GM12878 (cell line): Measurements from ENCODE around the gene PYGO2. TPM values are rescaled to one million over a fixed set of nuclear protein-coding genes. Genes with fewer than 3 reads are reported as not detected.
"Not testable (repeated sequence)": the region's sequence is repeated elsewhere in the genome, so short reads cannot be mapped to it uniquely, and the experiment has no call there.

ENCODE experiments used
- ATAC-seq: fragments of 200-7000 bp; cut with Tn5 transposase; 3 replicates; pipeline ENCODE4 v1.9.1; 2020; ENCODE audit warnings: mild to moderate bottlenecking, moderate library complexity
- BruUV-seq: library from RNA; stranded (reverse); fragments of 400-500 nt; replicated peaks from 2 replicates; lab custom pipeline; 2021; lab: Mats Ljungman, UMichigan
- CTCF ChIA-PET: fragments of 300-600 bp; sonication (Branson Sonifier 250); formaldehyde crosslinking; extraction: SDS; loops from one replicate; lab custom pipeline; 2021; ENCODE audit warnings: inconsistent platforms; lab: Yijun Ruan, JAX
- POLR2A ChIA-PET: fragments of 350-600 bp; formaldehyde crosslinking; extraction: SDS; loops from one replicate; lab custom pipeline; 2021; ENCODE audit warnings: inconsistent platforms; lab: Charles Lee
- RAD21 ChIA-PET: fragments of 300-600 bp; sonication (Branson Sonifier 250); formaldehyde crosslinking; loops from one replicate; lab custom pipeline; 2023; ENCODE audit warnings: antibody characterized with exemption; ENCODE audit not compliant: unreplicated experiment; lab: Charles Lee
- SMC1A ChIA-PET: fragments of 300-600 bp; sonication (Branson Sonifier 250); formaldehyde crosslinking; loops from one replicate; lab custom pipeline; 2023; ENCODE audit not compliant: unreplicated experiment, uncharacterized antibody; lab: Charles Lee
- DNase-seq: peaks from one replicate; pipeline ENCODE4 v3.0.0-alpha.2; 2011; ENCODE audit warnings: low read depth, low spot score
- FAIRE-seq: peaks from 3 replicates; lab custom pipeline; 2011; peaks lifted over from hg19 to GRCh38; lab: Jason Lieb, UNC
- H2AFZ ChIP-seq: 2 replicates; pipeline ENCODE4 v1.6.0; 2011; ENCODE audit warnings: low read depth, low read length, control low read depth; ENCODE audit not compliant: control insufficient read depth
- H3K27ac ChIP-seq: 2 replicates; pipeline ENCODE4 v1.5.1; 2011; ENCODE audit warnings: control low read depth; ENCODE audit not compliant: control insufficient read depth, insufficient read depth
- H3K27me3 ChIP-seq, 2 experiments: replicated peaks in 1 of 2; 2 replicates each; pipeline versions ENCODE4 v1.6.0 to v1.6.1; 2011; ENCODE audit warnings: low read length in 1 of 2; ENCODE audit not compliant: control insufficient read depth in 2 of 2, insufficient read depth in 2 of 2
- H3K36me3 ChIP-seq, 2 experiments: 2 replicates each; pipeline ENCODE4 v1.5.1; 2011; ENCODE audit warnings: low read length in 1 of 2; ENCODE audit not compliant: control insufficient read depth in 2 of 2, insufficient read depth in 2 of 2
- H3K4me1 ChIP-seq: 2 replicates; pipeline ENCODE4 v1.6.1; 2011; ENCODE audit warnings: mild to moderate bottlenecking, low read length, moderate library complexity, mixed read lengths; ENCODE audit not compliant: control insufficient read depth, insufficient read depth
- H3K4me2 ChIP-seq: 2 replicates; pipeline ENCODE4 v1.6.0; 2011; ENCODE audit warnings: control low read depth; ENCODE audit not compliant: control insufficient read depth, insufficient read depth
- H3K4me3 ChIP-seq: fragments of 200-600 bp; sonication (generic); 2 replicates; pipeline ENCODE4 v1.5.1; 2016
- H3K79me2 ChIP-seq: 2 replicates; pipeline ENCODE4 v1.6.0; 2011; ENCODE audit warnings: low read length; ENCODE audit not compliant: control insufficient read depth, insufficient read depth
- H3K9ac ChIP-seq: 2 replicates; pipeline ENCODE4 v1.8.0; 2011; ENCODE audit warnings: low read length, control low read depth, mixed read lengths; ENCODE audit not compliant: control insufficient read depth, insufficient read depth
- H3K9me3 ChIP-seq: replicated peaks from 3 replicates; pipeline ENCODE4 v1.5.1; 2011; ENCODE audit warnings: mild to moderate bottlenecking, low read length; ENCODE audit not compliant: control insufficient read depth, insufficient read depth
- H4K20me1 ChIP-seq: 2 replicates; pipeline ENCODE4 v1.6.0; 2011; ENCODE audit not compliant: control insufficient read depth, insufficient read depth
- BACH1 ChIP-seq: fragments of 450-650 bp; IDR thresholded peaks from 2 replicates; pipeline ENCODE4 v1.6.1; 2017; ENCODE audit warnings: mild to moderate bottlenecking, borderline replicate concordance
- BMI1 ChIP-seq: fragments of 450-650 bp; IDR thresholded peaks from 2 replicates; pipeline ENCODE4 v1.6.1; 2016; ENCODE audit warnings: mild to moderate bottlenecking, moderate library complexity, borderline replicate concordance
- CREM ChIP-seq: IDR thresholded peaks from 2 replicates; pipeline ENCODE4 v1.6.1; 2014; ENCODE audit warnings: antibody characterized with exemption, low read depth
- MTA2 ChIP-seq: fragments of 450-650 bp; IDR thresholded peaks from 2 replicates; pipeline ENCODE4 v1.6.1; 2016; ENCODE audit warnings: low read depth, mild to moderate bottlenecking, moderate library complexity
- SMAD5 ChIP-seq: IDR thresholded peaks from 2 replicates; pipeline ENCODE4 v1.6.1; 2016; ENCODE audit warnings: antibody characterized with exemption, low read depth
- TAF1 ChIP-seq: IDR thresholded peaks from 2 replicates; pipeline ENCODE4 v1.6.1; 2011; ENCODE audit warnings: mild to moderate bottlenecking, low read depth, low read length, borderline replicate concordance
- TCF3 ChIP-seq: IDR thresholded peaks from 2 replicates; pipeline ENCODE4 v1.6.1; 2012; ENCODE audit warnings: low read depth, mild to moderate bottlenecking, low read length, borderline replicate concordance; ENCODE audit not compliant: insufficient read depth
- YBX1 ChIP-seq: fragments of 450-650 bp; IDR thresholded peaks from 2 replicates; pipeline ENCODE4 v1.6.1; 2016; ENCODE audit warnings: antibody characterized with exemption
- WGBS: methylation state at CpG from one replicate; pipeline ENCODE4 v1.1.6; 2016; ENCODE audit warnings: low lambda C conversion rate; ENCODE audit not compliant: insufficient replicate concordance, insufficient coverage; ENCODE audit errors: missing lambda C conversion rate; 5-methylcytosine and 5-hydroxymethylcytosine counted together
- in situ Hi-C: fragments of 300-500 bp; cut with MboI; formaldehyde crosslinking; loops from 9 replicates; pipeline ENCODE4 v1.14.3; 2018; ENCODE audit warnings: mixed read lengths
- intact Hi-C: fragments of 100-400 bp; cut with micrococcal nuclease; formaldehyde crosslinking; loops from one replicate; pipeline ENCODE4 v1.14.2; 2022; ENCODE audit not compliant: unreplicated experiment
- polyA plus RNA-seq, 11 experiments: library from polyadenylated mRNA; depleted of rRNA in 4 of 11; unstranded in 6 of 11; stranded (reverse) in 5 of 11; fragments of >200 nt; fragmentation: Nextera tagmentation in 4 of 11; fragmentation: Illumina TruSeq in 1 of 11; extraction: Ambion mirVana in 4 of 11; extraction: Trizol in 1 of 11; gene quantifications; 1 replicate in 1 of 11; 2 replicates in 10 of 11; pipeline versions ENCODE4 v1.2.1 to v1.2.3, GENCODE V29; 2011 to 2016; ENCODE audit warnings: inconsistent platforms in 2 of 11, missing spikeins in 2 of 11, low read depth in 1 of 11
- total RNA-seq, 4 experiments: library from RNA; depleted of rRNA in 3 of 4; stranded (reverse); fragments of >200 nt in 3 of 4; fragmentation: Illumina TruSeq in 1 of 4; extraction: Trizol in 1 of 4; gene quantifications; 2 replicates each; pipeline versions ENCODE4 v1.2.1 to v1.2.3, GENCODE V29; 2013 to 2021
- TF ChIP-seq, protein P1 (sequence below): IDR thresholded peaks from 2 replicates; pipeline ENCODE4 v1.6.1; 2011; ENCODE audit warnings: borderline replicate concordance, low read depth, mild to moderate bottlenecking, moderate library complexity, mixed read lengths, low read length; ENCODE audit not compliant: insufficient read depth; ENCODE audit errors: extremely low read length

The PYGO2 gene
- total and polyA plus RNA-seq, 10 of the 15 experiments (the other 5 are each of a cell fraction or from before 2014, with no cell fraction given): 8.1 to 33.8 (median 23.5) TPM

DNA sequence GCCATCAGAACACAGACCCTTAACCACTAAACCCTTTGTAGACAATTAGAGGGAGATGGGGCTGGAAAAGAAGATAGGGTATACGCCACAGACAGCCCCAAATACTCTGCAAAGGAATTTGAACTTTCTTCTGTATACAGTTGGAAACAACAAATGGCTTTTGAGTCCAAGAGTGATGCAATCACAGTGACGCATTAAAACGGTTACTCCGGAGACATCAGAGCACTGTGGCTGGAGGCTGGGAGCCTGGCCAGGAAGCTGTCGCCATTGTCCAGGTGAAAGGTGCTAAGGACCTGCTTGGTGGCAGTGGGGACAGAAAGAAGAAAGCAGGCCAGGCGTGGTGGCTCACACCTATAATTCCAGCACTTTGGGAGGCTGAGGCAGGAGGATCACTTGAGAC lies 25.7 kb upstream of the PYGO2 start (continued):
- no peak for TF ChIP-seq YBX1
- TF ChIP-seq TAF1: no peak
- no peak for TF ChIP-seq BMI1
- TF ChIP-seq CREM: no peak
- no peak for TF ChIP-seq TCF3
- TF ChIP-seq, protein P1, sequence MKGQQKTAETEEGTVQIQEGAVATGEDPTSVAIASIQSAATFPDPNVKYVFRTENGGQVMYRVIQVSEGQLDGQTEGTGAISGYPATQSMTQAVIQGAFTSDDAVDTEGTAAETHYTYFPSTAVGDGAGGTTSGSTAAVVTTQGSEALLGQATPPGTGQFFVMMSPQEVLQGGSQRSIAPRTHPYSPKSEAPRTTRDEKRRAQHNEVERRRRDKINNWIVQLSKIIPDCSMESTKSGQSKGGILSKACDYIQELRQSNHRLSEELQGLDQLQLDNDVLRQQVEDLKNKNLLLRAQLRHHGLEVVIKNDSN: no peak
- no peak for TF ChIP-seq BACH1
- TF ChIP-seq MTA2: no peak
- no peak for TF ChIP-seq SMAD5

DNA sequence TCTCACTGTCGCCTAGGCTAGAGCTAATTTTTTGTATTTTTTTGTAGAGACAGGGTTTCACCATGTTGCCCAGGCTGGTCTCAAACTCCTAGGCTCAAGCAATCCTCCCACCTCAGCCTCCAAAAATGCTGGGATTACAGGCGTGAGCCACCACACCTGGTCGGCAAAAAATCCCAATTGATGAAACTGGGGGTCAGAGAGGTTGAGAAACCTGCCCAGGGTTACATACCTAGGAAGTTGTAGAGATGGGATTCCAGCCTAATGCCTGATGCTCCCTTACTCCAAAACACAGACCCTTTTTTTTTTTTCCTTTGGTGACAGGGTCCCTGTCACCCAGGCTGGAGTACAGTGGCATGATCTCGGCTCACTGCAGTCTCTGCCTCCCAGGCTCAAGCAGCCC lies 25.2 kb upstream of the PYGO2 start:
- ChIA-PET CTCF (interaction anchor here (0.5 to 20.6 kb wide), 3 partner anchors 11 to 111 kb away, joined by 3 to 226 read pairs (median 13); partner anchors contain the start of genes LENEP and ZBTB7B), SMC1A (interaction anchor here (6.5 kb wide), 1 partner anchor 10 kb away, joined by 69 read pairs; the partner anchor contains the start of gene LENEP), POLR2A (interaction anchor here (0.6 kb wide), 1 partner anchor 9 kb away, joined by 3 read pairs; no protein-coding TSS in a partner anchor), RAD21 (interaction anchor here (1.7 kb wide), 1 partner anchor 31 kb away, joined by 5 read pairs; no protein-coding TSS in a partner anchor)
- DNase-seq, H3K27me3 ChIP-seq, H4K20me1 ChIP-seq, intact Hi-C loops, H3K4me3 ChIP-seq, H3K4me1 ChIP-seq, H3K9me3 ChIP-seq, H3K9ac ChIP-seq, FAIRE-seq, BruUV-seq, H3K27ac ChIP-seq, ATAC-seq, H2AFZ ChIP-seq, in situ Hi-C loops, H3K4me2 ChIP-seq: not testable (repeated sequence)
- 98% methylated on average over 3 of the region's 4 CpGs for WGBS
- Histone ChIP-seq H3K36me3 (peaks cover 15 to 17% of the 10 kb centered on the region in 2 experiments; a peak in 3 of 4 replicates), H3K79me2 (peaks cover 22% of the 10 kb centered on the region)
